IPS DF 19.7 (cell line): ENCODE results near the gene VTI1A.
"Not testable (repeated sequence)": the region's sequence is repeated elsewhere in the genome, so short reads cannot be mapped to it uniquely, and the experiment has no call there.

Experiments used
- DNase-seq: peaks from one replicate; pipeline ENCODE4 v3.0.0-alpha.2; 2013; ENCODE audit warnings: low read depth, low spot score

The VTI1A gene

DNA sequence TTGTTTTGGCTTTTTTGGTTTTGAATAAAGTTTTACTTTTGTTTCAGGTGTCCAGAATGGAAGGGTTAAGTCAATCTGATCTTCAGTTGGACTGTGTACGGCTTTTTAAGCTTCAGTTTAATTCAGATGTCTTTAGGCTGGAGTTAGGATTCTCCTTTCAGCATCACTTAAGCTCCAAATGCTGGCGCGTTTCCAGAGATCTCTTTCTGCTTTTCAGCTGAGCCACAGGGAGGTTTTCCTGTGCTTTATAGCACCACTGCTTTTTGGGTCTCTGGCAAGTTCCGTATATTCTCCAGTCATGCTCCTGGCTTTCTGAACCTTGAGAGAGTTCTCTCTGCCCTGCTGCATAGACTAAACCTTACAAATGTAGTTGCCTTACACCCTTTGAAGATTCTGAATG lies 60.0 kb downstream of the VTI1A start:
- no peak for DNase-seq

DNA sequence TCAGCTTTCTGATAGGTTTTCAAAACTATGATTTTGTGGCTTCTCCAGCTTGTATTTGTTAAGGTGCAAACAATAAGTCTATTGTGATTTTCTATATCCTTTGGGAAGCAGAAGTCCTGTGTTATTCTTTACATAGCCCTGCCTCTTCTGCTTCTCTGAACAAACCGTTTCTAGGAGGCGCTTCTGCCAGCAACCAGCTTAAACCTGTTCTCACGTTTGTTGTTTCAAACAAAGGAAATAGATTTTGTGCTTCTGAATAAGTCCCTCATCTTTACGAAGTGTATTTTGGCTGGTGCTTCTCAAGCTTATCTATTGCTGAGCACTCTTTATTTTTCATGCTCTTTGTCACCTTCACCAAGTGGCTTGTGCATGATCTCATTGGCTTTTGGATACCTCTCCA lies 61.0 kb downstream of the VTI1A start:
- no peak for DNase-seq

DNA sequence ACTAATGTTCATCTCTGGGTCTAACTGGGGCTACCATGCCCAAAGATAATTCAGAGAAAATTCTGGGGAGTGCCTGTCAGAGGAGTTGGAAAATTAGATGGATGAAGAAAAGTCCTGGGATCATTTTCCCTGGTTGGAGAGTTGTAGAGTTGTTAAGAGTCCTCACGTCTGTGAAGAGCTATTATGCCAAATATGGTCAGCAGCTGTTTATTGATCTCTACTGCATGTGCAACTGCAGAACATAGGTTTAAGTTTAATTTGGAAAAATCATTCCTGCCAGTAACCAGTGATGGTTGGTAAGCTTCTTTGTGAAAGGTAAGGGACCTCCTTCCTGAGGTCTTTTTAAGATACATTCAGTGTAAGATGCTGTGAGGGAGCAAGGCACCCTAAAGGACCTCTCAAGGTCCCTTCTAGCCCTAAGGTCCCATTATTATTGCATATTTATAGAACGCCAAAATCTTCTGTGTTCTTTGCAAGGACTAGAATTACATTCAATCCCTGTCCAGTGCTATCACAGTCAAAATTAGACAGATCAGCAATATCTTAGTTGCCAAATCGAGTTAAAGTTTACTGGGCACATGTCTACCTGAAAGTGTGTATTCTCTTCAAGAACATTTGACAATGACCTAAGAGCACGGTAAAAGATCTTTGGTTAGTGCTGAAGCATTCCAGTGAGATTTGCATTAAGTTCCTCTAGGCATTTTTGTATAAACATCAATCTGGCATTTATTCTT lies 62.7 kb downstream of the VTI1A start:
- DNase-seq = no peak

DNA sequence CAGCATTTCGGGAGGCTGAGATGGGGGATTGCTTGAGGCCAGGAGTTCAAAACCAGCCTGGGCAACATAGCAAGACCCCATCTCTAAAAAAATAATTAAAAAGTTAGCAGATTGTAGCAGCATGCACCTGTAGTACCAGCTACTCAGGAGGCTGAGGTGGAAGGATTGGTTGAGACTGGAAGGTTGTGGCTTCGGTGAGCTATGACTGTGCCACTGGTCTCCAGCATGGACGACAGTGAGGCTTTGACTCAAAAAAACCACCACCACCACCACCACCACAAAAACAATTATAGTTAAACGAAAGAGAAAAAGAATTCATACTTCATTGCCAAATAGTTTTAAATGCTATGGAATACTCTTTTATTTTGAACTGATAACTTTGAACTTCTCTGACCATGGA lies 63.4 kb downstream of the VTI1A start:
- no peak for DNase-seq

DNA sequence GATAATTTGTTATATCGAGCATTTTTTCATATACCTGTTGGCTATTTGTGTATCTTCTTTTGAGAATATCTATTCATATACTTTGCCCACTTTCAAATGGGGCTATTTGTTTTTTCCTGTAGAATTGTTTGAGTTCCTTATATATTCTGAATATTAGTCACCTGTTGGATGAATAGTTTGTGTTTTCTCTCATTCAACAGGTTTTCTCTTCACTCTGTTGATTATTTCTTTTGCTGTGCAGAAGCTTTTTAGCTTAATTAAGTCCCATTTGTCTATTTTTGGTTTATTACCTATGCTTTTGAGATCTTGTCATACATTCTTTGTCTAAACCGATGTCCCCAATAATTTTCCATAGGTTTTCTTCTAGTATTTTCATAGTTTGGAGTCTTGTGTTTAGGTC lies 65.3 kb downstream of the VTI1A start:
- no peak for DNase-seq

DNA sequence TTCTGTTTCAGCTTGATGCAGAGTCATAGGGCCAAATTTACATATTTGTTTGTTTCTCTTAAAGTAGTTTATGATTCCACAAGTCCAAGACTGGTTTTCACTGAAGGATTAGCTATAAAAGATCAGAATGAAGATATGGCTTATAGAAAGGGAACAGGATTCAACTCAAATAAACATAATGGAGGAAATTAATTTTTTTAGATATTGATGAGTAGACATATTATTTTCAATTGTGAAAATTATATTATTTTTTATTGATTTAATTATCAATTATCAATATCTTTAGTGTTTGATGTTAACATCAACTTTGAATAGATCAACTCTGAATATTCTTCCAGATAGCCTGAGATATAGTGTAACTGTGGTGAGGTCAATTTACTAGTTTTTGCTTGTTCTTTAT lies 68.1 kb downstream of the VTI1A start:
- no peak for DNase-seq

DNA sequence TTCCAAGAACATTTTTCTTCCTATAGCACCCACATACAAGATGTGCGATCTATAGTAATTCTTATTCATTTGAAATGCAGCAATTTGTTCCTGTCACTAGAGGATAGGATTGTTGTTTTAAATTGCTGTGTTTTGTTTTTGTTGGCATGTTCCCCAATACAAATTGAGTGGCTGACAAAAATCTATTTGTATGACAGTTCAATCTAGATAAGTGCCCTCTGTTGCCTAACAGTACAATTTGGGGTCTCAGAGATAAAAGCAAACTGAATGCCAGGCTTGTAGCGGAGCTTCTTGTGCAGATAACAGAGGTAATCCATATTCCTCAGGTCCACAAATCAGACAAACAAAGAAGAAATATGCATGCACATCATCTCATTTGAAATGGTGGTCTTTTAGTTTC lies 68.8 kb downstream of the VTI1A start:
- DNase-seq = no peak

DNA sequence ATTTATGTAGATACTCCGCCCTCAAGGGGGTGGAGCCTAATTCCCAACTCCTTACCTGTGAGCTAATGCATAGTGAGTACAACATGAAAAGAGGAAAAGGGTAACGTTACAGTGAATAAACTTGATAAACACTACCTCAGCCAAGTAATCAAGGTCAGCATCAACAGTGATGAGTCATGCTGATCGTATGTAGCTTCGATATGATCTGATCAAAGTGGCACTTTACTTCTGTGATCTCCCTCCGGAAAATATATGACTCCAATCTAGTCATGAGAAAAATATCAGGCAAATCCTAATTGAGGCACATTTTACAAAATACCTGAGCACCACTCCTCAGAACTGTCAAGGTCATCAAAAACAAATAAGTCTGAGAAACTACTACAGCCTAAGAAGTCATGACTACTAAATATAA lies 70.4 kb downstream of the VTI1A start:
- DNase-seq = no peak

DNA sequence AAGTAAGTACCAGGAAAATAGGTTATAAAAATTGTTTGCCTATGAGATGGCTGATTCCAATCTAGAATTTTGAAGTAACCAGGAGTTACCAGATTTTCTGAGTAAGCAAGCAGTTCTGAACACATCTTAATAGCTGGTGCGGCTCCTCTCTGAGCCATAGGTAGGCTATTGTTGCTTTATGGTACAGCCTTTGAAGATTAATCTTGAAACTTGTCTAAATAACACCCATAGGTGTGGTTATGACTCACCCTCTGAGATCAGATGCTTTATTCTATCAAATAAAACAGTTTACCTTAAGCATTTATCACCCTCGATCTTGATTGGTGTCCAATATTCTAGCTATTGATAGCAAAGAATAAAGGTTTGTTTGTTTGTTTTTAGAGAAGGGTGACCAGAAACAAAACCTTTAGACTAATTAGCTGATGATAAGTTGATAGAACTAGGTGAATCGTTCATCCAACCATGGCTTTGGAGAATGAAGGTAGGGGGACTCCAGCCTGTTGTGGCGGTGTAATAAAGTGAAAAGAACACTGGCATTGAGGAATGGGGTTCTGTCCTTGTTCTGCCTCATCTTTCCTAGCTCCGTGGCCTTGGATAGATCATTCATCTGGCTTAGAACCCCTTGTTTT lies 72.2 kb downstream of the VTI1A start:
- DNase-seq = no peak

DNA sequence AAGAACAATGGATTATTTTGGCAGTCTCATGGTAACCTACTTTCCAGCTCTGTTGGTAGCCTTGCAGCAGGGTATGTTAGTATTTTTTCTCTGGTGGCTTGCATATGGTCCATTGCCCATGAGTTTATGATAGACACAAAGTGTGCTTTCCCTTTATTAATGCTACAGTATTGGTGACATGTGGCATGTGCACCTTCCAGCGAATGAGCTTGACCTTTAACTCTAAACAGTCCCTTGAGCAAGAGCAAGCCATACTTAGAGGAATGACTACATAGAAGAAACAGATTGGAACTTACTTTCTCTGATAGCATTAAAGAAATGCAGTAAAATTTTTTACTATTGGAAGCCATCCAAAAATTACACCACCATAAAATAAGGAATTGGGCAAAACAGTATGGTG lies 73.9 kb downstream of the VTI1A start:
- DNase-seq = no peak

DNA sequence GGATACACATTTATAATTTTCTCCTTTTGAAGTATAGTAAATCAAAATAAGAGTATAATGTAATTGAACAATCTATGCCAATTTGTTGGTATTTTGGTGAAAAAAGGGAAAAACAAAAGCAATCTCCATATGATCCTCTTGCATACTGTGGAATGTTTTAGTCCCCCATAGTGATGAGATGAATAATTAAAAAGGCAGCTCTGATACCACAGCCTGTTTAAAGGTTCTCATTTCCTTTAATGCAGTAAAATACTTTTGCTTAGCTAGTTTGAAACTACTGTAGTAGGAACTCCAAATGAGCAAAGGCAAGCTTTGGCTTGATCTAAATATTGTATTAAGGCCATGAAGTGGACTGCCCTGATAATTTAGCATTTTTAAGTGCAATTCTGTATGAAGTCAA lies 77.6 kb downstream of the VTI1A start:
- DNase-seq = no peak

DNA sequence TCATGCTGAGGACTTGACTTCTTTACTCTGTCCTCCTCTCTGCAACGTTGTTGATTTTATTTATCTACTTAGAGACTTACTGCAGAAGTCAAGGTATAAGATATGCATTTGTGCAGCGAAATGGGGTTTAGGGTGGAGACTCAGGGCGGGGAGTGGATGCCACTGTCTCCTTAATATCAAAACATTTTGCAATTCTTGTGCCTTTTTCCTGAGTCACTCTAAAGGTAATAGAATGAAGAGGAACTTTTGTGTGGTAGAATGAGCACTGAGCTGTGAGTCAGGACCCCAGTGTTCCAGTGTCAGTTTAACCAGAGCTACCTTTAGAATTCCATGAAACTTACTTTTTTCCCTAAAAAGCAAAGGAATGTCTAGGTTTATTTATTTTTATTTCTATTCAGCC lies 78.2 kb downstream of the VTI1A start:
- no peak for DNase-seq

DNA sequence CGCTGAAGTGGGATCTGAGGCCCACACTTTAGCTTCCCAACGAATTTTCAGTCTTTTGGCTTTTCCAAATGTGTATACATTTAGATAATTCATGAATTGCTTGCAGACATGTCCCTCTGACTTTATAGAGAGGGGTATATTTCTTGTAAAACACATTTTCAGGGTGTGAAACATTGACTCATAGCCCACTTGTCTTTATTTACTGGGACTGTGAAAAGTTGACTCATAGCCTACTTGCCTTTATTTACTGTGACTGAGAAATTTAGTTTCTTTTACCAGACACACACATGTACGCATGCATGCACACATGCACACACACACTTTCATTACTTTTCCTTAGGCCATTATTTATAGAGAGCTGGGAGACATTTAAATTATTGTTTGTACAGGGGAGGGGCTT lies 79.1 kb downstream of the VTI1A start:
- DNase-seq = no peak

DNA sequence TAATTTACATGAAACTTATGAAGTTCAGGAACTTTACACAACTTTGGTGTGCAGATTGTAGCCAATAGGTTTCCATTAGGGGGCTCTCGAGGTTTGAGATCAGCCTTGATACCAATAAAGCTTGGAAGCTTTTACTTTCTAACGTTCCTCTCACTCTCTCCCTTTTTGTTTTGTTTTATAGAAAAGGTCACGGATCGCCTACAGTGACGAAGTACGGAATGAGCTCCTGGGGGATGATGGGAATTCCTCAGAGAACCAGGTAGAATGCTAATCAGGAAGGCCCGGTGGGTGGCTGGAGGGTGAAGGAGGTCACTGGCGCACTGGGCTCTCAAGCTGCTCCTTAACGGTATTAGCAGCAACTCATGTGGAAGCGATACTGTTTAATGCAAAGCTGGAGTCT lies 79.9 kb downstream of the VTI1A start:
- DNase-seq = peak; percentile 12

DNA sequence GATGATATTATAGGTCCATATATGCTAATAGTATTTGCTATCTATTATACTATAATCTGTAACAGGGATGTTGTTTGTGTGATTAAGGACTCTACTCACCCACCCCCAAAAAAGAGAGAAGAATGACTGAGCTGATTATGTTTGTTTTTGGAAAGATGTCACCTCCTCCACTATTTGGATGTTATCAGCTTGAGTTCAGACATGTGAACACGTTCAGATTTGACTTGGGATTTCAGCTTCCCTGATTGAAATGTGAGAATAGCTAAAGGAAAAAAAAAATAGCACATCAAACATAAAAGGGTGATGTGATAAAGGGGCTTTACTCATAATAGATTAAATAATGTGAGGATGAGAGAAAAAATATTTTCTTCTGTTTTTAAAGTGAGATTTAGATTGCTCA lies 81.2 kb downstream of the VTI1A start:
- DNase-seq = no peak

DNA sequence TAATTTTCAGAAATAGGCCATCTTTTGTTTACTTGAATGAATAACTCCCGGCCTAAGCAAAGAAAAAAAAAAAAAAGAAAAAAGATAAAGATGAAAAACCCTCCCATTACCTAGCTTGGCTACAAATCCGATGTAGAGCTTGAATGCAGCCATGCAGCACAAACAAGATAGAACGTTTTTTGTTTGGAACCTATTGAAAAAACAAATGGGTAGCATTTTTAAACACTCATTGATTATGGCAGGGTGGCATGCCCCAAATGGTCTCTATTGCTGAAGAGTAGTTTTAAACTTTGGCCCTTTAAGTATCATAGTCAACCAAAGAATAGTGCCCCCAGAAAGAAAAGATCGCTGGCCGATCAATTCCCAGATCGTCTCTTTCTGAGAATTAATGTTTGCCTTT lies 84.4 kb downstream of the VTI1A start:
- DNase-seq = no peak

DNA sequence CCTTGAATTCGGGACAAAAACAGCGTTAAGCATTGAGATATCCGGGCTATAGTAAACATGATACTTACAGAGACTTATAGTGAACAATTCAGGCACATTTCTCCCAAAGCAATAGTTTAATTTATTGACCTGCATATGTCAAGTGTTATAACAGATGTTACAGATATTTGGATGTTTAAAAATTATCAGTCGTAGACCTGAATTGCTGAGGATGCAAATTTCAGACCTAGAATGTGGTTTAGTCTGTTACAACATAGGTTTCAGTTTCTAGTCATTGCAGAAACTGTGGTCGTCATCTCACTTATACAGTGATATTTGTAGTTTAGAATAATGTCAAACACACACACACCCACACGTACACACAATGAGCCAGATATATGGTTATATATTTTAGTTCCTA lies 85.2 kb downstream of the VTI1A start:
- no peak for DNase-seq

DNA sequence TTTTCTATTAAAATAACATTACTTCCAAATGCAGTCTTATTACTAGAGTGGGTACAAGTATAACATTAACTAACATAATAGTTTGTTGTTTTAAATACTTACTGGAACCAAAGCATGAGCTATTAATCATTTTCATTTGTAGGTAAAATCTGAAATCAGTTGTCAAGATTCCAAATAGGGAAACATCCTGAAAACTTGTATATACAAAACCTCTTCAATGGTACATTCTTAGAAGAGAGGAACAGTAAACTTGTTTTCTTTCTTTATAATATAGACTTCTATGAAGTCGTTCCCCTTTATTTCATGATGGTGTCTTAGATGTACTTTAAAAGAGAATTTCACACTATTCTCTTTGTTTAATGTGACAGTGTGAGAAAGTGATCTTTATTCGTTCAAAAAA lies 85.9 kb downstream of the VTI1A start:
- DNase-seq = no peak

DNA sequence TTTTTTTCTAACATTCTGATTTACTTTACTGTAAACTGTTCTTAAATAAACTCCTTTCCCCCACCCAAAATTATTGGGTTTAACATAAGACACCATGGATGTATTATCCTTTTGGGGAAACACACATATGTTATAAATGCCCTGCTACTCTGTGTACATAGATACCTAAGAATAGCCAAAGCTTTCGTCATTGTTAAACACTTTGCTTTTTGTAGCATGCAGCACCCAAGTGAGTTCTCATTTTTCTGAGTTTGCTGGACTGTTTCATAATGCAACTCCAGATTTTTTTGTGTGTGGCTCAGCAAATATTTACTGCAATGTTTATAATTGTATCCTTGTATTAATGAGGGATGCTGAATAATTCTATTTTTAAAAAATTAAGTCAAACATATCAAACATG lies 86.9 kb downstream of the VTI1A start:
- no peak for DNase-seq

DNA sequence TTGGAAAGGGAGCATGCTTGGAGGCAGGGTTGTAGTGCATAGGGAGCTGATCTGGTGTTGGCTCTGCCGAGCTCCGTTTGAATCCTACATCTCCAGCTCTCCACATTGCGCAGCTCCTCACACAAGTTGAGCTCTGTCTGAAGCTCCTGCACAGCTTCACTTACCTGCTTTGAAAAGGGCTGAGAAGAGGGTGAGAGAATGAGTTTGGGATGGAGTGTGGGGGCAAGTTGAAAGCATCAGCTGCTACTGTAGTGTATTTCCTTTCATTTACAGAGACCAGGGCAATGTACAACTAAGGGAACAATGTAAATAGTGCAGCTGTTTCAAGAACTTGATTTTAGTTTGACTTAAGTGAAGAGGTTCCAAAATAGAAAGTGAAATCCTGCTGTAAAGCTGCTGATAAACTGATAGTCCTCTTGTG lies 88.5 kb downstream of the VTI1A start:
- DNase-seq = no peak

DNA sequence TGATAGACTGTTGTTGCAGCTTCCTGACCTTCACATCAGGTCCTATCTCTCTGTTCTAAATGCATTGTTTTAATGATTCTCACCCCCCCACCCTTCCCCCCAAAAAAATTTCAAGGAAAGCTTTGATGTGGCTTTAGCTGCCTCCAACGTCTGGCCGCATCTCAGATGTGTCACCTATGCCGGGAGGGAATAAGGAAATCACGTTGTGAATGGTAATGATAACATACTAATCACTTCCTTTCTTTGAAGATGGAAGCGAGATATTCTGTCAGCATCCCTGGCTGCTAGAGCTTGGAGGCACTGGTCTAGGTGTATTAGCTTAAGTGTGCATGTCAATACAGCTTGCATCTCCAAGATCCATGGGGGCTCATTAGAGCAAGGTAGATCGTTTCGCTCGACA lies 89.6 kb downstream of the VTI1A start:
- no peak for DNase-seq

DNA sequence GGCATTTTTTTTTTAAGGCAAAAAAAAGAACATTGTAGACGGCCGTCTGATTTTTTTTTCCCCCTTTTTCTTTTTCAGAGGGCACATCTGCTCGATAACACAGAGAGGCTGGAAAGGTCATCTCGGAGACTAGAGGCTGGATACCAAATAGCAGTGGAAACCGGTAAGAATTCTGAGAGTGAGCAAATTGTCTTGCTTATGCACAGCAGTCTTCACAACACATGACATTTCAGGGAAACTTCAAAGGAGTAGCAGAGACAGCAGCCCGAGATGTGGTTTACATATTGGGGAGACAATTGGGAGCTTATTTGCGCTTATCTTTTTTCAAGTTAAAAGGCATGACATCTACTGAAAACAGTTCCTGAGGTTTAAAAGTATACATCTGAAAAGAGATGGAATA lies 91.2 kb downstream of the VTI1A start:
- DNase-seq = no peak

DNA sequence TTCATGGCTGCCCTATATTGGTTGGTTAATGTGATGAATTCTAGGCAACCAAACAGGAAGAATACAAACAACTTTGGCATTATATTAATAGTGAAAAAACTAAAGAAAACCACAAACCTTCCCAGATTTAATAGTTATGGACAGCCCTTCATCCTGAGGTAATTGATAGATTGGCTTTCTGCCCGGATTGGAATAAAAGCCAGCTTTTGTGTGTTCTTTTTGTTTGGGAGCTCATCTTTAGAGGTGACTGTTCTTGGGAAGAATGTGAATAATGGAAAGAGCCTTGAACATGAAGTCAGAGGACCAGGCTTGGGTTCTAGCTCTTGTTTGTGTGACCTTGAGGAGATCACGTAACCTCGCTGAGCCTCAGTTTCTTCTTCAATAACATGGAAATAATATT lies 92.3 kb downstream of the VTI1A start:
- DNase-seq = no peak

DNA sequence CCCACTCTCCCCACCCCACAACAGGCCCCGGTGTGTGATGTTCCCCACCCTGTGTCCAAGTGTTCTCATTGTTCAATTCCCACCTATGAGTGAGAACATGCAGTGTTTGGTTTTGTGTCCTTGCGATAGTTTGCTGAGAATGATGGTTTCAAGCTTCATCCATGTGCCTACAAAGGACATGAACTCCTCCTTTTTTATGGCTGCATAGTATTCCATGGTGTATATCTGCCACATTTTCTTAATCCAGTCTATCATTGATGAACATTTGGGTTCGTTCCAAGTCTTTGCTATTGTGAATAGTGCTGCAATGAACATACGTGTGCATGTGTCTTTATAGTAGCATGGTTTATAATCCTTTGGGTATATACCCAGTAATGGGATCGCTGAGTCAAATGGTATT lies 95.8 kb downstream of the VTI1A start:
- DNase-seq = not testable (repeated sequence)
